ENCODE results near the gene SETX. TPM values are rescaled to one million over a fixed set of nuclear protein-coding genes. Genes with fewer than 3 reads are reported as not detected.

SETX gene
- total RNA-seq, 1 experiment from 2014 or later: 22.2 TPM

DNA sequence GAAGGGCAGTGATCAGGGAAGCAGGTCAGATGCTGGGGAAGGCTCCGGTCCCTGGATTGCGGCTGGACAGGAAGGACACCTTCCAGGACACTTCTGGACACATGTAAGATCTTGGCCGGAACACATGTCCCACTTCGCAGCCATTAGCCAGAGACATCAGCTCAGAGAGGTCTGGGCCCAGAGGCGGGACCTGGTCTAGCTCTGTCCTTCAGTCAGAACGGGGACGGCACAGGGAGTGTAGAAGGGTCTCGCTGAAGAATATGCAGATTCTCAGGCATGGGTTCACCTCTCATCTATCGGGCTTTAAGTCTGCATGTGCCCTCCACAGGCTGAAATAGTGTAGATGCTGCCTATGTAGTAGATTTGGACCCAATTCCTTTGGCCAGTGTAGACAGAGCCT, 119.7 kb downstream of the SETX start:
- no peak overlapping the region for H3K4me3 ChIP-seq (ENCODE audit: insufficient read depth, low read depth, low read length)
- H3K36me3 ChIP-seq (replicated peaks; ENCODE audit: control insufficient read depth, insufficient read depth, low read length): no peaks in the 10 kb centered on the region
- no peak for DNase-seq
- peaks cover 4% of the 10 kb centered on the region for H3K27me3 ChIP-seq (ENCODE audit: control insufficient read depth, insufficient read depth, low read length)

DNA sequence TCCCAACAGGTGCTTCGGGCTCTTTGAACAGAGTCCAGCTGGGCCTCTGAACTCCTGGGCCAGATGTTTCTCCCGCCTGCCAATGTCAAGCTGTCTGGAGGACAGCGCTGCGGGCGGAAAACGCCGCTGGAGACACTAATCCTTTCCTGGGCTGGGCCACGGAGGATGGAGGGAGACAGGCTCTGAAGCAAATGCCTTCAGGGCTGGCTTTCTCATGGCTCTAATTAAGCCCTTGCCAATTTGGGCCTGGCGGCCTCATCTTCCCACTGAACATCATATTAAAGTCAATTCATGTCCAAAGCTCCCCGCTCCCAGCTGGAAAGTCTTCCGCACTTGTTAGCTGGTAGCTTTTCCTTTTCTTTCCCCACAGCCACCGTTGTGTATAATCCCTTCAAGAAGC, 120.3 kb downstream of the SETX start:
- H3K36me3 ChIP-seq (replicated peaks; ENCODE audit: control insufficient read depth, insufficient read depth, low read length): no peaks in the 10 kb centered on the region
- no peak for DNase-seq
- peaks cover under 1% of the 10 kb centered on the region; the same call in 1 of the 2 replicates for H3K27me3 ChIP-seq (ENCODE audit: control insufficient read depth, insufficient read depth, low read length)
- no peak overlapping the region for H3K4me3 ChIP-seq (ENCODE audit: insufficient read depth, low read depth, low read length)

DNA sequence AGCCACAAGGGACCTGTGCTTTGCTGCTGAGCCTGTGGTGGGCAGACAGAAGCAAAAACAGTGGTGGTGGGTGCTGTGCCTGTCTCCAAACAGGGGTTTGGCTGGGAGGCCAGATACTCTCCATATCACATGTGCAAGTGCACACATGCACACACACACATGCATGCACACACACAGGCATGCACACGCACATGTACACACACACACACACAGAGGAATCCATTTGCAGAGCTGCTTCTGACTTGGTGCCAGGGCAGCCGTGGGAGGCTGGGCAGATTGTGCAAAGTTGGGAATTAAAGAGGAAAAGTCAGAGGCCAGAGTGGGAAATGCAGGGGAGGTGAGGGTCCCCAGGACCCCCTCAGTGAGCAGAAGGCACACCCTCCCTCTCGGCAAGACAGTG, 121.6 kb downstream of the SETX start:
- H3K27me3 ChIP-seq (ENCODE audit: control insufficient read depth, insufficient read depth, low read length): no peaks in the 10 kb centered on the region
- DNase-seq: no peak
- H3K36me3 ChIP-seq (replicated peaks; ENCODE audit: control insufficient read depth, insufficient read depth, low read length): no peaks in the 10 kb centered on the region

DNA sequence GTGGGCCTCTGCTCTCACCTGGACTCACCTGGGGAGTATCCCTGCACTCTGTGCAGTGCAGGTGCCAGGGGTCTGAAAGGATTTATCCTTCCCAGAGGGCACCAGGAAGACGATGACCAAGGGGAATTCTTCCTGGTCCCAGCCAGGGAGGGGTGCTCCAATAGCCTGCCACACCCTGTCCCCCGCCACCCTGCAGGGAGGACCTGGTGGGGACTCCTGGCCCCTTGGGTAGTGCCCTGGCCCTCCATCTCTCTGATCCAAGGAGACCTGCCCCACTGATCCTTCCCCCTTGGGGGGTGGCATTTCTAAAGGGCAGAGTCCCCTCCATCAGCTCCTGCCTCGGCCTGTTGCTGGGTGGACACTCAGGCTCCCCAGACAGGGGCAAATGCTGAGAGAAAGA, 122.3 kb downstream of the SETX start:
- Histone ChIP-seq H3K4me3 (ENCODE audit: insufficient read depth, low read depth, low read length) (no peak overlapping the region), H3K36me3 (replicated peaks; ENCODE audit: control insufficient read depth, insufficient read depth, low read length) (no peaks in the 10 kb centered on the region), H3K27me3 (ENCODE audit: control insufficient read depth, insufficient read depth, low read length) (no peaks in the 10 kb centered on the region)
- DNase-seq: no peak

More for the DNA sequence above, 121.6 kb downstream of the SETX start:
- H3K4me3 ChIP-seq (ENCODE audit: insufficient read depth, low read depth, low read length): no peak overlapping the region

DNA sequence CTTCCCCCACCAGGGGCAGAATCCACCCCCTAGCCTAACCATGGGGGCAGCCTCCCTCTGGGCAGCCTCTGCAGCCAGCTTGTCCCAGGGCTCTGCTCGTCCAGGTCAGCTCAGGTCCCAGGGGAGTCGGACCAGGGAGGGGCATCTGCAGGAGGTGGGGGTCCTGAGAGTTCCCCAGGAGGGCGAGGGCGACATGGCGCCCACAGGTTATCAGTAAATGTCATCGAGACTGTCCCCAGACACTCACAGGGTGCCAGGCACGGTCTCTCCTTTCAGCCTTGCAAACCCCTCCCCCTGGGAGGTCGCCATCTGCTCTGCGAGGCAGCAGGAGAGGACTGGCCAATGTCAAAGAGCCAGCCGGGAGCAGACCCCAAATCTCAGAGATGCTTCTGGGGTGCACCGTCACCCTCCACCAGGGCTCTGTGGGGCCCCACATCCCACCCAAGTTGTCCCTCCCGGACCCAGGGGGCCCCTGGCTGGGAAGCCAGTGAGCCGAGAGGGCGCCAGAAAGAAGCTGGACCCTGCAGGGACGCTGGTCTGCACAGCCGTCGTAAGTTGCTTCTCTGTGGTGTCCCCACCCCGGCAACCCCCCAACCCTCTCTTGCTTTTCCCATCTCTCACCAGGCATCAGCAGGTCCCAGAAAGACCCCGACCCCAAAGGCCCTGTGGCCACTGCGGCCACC, 123.6 kb downstream of the SETX start:
- H3K27me3 ChIP-seq (ENCODE audit: control insufficient read depth, insufficient read depth, low read length): no peaks in the 10 kb centered on the region
- no peak for DNase-seq

DNA sequence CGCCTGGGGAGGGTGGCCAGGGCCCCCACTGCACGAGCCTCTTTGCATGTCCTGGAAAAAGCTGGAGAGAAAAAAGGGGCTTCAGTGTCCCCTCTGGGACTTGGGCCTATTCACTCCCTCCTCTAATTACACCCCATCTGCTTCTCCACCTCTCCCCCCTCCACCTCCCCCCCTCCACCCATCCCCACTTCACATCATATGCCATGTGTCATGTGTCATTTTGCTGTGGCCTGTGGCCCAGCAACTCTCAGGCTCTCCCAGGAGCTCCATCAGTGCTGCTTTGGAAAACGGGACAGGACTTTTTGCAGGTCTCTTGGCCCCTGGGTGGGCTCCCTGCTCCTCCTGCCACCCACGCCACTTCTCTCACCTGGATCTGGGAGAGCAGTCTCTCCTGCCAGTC, 124.2 kb downstream of the SETX start:
- Histone ChIP-seq H3K36me3 (replicated peaks; ENCODE audit: control insufficient read depth, insufficient read depth, low read length) (no peaks in the 10 kb centered on the region), H3K4me3 (ENCODE audit: insufficient read depth, low read depth, low read length) (no peak overlapping the region), H3K27me3 (ENCODE audit: control insufficient read depth, insufficient read depth, low read length) (no peaks in the 10 kb centered on the region)
- DNase-seq: no peak

More for the DNA sequence above, 123.6 kb downstream of the SETX start:
- Histone ChIP-seq H3K36me3 (replicated peaks; ENCODE audit: control insufficient read depth, insufficient read depth, low read length) (no peaks in the 10 kb centered on the region), H3K4me3 (ENCODE audit: insufficient read depth, low read depth, low read length) (no peak overlapping the region)

DNA sequence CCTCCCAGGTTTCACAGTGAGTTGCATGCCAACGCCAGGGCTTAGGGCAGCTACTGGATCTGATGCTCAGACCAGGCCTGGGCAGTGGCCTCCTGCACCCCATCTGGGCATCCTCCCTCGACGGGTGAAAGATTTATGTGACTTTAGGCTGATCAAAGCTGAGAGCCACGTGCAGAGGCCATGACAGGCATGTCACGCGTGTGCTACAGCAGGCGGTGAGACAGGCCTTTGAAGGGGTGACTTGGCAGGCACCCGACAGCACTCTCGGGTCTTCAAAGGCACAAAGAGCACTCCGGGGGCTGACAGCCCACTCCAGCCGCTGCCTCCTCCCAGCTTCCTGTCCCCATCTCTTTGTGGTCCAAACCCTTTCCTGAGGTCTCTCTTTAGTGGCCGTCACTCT, 126.7 kb downstream of the SETX start:
- Histone ChIP-seq H3K4me3 (ENCODE audit: insufficient read depth, low read depth, low read length) (no peak overlapping the region), H3K27me3 (ENCODE audit: control insufficient read depth, insufficient read depth, low read length) (no peaks in the 10 kb centered on the region), H3K36me3 (replicated peaks; ENCODE audit: control insufficient read depth, insufficient read depth, low read length) (no peaks in the 10 kb centered on the region)
- no peak for DNase-seq

DNA sequence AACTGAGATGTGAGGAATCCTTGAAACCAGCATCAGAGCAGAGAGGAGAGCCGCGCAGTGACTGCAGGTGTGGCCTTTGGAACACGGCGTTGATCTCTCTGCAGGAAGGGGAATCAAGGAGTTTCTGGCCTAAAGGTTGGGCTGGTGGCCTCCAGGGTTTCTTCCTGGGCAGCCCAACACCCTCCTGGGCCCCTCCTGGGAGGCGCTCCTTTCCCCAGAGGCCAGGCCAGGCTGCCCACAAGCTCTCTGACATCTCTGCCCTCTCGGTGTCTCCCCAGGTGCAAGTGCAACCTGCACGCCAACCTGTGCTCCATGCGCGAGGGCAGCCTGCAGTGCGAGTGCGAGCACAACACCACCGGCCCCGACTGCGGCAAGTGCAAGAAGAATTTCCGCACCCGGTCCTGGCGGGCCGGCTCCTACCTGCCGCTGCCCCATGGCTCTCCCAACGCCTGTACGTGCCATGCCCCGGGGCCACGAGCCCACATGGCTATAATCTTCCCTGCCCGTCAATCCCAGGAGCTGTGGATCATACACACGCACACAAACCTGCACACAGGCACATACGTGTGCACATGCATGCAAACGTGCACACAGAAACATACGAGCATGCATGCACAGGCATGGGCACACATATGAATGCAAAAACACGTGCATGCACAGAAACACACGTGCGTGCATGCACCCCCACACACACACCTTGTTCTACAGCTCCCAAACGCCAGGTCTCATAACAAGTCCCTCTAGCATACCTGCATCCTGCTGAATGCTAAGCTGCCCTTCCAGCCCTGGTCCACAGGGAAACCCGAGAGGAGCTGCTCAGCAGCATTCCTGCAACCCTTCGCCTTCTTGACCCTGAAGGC, 128.0 kb downstream of the SETX start:
- H3K36me3 ChIP-seq (replicated peaks; ENCODE audit: control insufficient read depth, insufficient read depth, low read length): no peaks in the 10 kb centered on the region
- no peak for DNase-seq
- no peak overlapping the region for H3K4me3 ChIP-seq (ENCODE audit: insufficient read depth, low read depth, low read length)
- H3K27me3 ChIP-seq (ENCODE audit: control insufficient read depth, insufficient read depth, low read length): no peaks in the 10 kb centered on the region

DNA sequence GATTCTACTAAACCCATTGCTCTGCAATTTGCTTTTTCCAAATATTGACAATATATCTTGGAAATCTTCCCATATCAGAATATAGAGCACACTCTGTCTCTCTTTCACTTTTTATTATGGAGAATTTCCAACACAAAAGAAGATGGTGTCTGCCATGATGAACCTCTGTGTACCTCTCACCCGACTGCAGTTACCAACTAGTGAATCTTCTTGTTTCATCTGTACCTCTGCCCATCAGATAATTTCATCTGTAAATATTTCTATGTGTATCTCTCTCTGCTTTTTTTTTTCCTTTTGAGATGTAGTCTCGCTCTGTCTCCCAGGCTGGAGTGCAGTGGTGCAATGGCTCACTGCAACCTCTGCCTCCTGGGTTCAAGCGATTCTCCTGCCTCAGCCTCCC, 130.1 kb downstream of the SETX start:
- no peak for DNase-seq
- H3K36me3 ChIP-seq (replicated peaks; ENCODE audit: control insufficient read depth, insufficient read depth, low read length): no peaks in the 10 kb centered on the region
- H3K4me3 ChIP-seq (ENCODE audit: insufficient read depth, low read depth, low read length): no peak overlapping the region
- H3K27me3 ChIP-seq (ENCODE audit: control insufficient read depth, insufficient read depth, low read length): no peaks in the 10 kb centered on the region

DNA sequence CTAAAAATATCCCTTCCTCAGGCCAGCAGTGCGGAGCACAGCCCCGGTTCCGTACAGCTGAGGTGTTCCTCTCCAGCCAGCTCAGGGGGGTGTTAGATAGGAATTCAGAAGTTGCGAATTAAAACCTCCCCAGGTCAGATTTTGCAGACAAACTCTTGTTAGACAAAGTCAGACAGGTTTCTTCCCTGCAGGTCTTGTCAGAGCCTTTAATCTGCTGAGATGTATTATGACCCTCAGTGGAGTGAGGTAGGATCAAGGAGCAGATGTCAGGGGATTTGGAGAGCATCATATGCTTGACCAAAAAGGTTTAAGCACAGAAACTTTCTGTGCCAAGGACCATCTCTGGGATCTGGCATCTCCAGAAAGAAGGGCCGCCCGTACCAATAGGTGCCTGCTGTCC, 132.8 kb downstream of the SETX start:
- Histone ChIP-seq H3K27me3 (ENCODE audit: control insufficient read depth, insufficient read depth, low read length) (no peaks in the 10 kb centered on the region), H3K36me3 (replicated peaks; ENCODE audit: control insufficient read depth, insufficient read depth, low read length) (no peaks in the 10 kb centered on the region), H3K4me3 (ENCODE audit: insufficient read depth, low read depth, low read length) (no peak overlapping the region)
- no peak for DNase-seq

DNA sequence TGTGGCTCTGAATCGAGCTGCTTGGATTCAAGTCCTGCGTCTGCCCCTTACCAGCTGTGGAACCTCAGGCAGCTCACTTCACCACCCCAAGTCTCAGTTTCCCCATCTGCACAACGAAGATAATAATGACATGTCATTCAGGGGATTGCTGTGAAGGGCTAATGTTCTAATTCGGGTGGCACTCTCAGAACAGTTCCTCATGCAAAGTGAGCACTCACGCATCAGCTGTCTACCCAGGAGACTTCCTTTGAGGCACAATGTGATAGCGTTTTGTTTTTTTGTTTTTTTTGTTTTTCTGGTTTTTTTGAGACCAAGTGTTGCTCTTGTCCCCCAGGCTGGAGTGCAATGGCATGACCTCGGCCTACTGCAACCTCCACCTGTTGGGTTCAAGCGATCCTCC, 136.6 kb downstream of the SETX start:
- no peak for DNase-seq
- Histone ChIP-seq H3K4me3 (ENCODE audit: insufficient read depth, low read depth, low read length) (no peak overlapping the region), H3K27me3 (ENCODE audit: control insufficient read depth, insufficient read depth, low read length) (no peaks in the 10 kb centered on the region; the same call in 1 of the 2 replicates), H3K36me3 (replicated peaks; ENCODE audit: control insufficient read depth, insufficient read depth, low read length) (no peaks in the 10 kb centered on the region)

DNA sequence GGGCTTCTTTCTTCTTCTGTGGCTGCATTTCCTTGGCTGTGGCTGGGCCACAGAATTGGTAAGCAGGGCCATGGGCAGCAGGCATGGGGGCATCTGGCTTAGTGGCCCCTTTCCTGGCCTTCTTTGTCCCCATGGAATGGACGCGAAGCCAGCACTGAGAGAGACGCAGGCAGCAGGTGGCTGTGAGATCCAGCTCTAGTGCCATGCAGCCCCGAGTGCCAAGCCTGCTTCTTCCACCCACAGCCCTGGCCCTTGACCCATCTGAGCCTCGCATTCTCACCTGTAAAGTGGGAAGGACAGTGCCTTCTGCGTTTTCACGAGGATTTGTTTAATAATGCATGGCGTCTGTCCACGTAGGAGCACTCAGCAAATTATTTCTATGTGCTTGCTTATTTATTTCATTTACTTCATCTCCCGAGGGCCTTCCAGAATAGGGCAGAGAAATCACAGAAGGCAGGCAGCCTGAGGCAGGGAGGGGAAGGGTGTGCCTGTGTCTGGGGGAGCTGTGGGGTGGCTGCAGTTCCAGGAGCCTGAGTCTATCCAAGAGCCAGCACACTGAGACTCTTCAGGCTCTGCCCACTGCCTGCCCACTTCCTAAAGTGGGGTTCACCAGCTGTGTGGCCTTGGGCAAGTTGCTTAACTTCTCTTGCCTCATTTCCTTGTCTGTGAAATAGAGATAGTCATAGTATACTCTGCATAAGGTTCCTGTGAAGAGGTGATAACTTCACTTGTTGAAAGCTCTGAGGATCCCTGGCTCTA, 137.7 kb downstream of the SETX start:
- Histone ChIP-seq H3K4me3 (ENCODE audit: insufficient read depth, low read depth, low read length) (no peak overlapping the region), H3K36me3 (replicated peaks; ENCODE audit: control insufficient read depth, insufficient read depth, low read length) (no peaks in the 10 kb centered on the region), H3K27me3 (ENCODE audit: control insufficient read depth, insufficient read depth, low read length) (no peaks in the 10 kb centered on the region; the same call in 1 of the 2 replicates)
- no peak for DNase-seq

DNA sequence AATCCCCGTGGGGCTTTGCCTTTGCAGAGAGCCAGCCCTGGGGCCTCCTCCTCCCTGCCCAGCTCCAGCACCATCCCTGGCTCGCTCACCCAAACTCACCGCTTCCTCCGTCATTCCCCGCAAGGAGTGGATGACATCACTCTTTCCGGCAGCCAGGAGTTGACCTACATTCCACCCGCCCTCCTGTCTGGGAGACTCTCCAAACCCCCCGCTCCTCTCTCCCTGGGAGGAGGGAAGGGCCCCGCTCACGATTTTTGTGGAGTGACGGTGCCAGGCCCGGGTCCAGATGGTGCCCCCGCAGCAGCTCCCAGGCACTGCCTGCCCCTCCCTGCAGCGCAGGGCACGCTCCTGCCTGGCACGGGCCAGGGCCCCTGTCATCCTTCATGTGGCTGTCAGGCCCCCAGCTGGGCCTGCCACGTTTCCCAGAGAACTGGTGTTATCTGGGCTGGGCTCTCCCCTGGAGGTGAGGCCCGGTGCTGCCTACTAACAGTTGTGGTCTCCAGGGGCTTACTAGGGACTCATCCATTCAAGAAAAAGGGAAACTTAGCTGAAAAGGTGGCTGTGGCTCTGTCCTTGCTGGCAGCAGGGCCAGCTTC, 140.7 kb downstream of the SETX start:
- no peaks in the 10 kb centered on the region for H3K36me3 ChIP-seq (replicated peaks; ENCODE audit: control insufficient read depth, insufficient read depth, low read length)
- peak; percentile 94 for DNase-seq
- no peaks in the 10 kb centered on the region; the same call in 1 of the 2 replicates for H3K27me3 ChIP-seq (ENCODE audit: control insufficient read depth, insufficient read depth, low read length)
- no peak overlapping the region for H3K4me3 ChIP-seq (ENCODE audit: insufficient read depth, low read depth, low read length)

DNA sequence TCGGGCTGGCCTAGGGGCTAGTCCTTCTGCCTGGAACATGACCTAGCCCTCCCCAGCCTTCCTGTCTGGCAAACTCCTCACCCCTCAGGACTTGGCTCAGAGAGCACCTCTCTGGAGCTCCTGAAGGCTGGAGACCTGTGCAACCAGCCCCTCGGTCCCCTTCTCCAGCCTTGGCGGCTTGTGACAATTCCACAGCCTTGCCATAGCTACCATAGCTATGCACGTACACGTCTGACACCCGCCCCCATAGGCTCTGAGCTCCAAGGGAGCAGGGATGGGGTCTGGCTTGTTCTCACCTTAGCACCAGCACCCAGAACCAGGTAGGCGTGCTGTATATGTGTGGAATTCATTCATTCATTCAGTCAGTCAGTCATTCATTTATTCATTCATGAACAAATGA, 143.2 kb downstream of the SETX start:
- Histone ChIP-seq H3K27me3 (ENCODE audit: control insufficient read depth, insufficient read depth, low read length) (no peaks in the 10 kb centered on the region; the same call in 1 of the 2 replicates), H3K36me3 (replicated peaks; ENCODE audit: control insufficient read depth, insufficient read depth, low read length) (no peaks in the 10 kb centered on the region), H3K4me3 (ENCODE audit: insufficient read depth, low read depth, low read length) (no peak overlapping the region)
- no peak for DNase-seq

Data from H7 (cell line).